Mammary epithelial cell (primary cell): ENCODE data around the gene RBM20.
"Not testable (repeated sequence)": the region's sequence is repeated elsewhere in the genome, so short reads cannot be mapped to it uniquely, and the experiment has no call there.

Source experiments
- EZH2 ChIP-seq: IDR thresholded peaks from 2 replicates; pipeline ENCODE4 v1.6.1; 2012; ENCODE audit warnings: low read length, inconsistent platforms, borderline replicate concordance
- TF ChIP-seq, protein P1 (sequence below), 2 donors: IDR thresholded peaks in 1 of 2; conservative IDR thresholded peaks in 1 of 2; 2 replicates each; pipeline ENCODE4 v1.5.1; 2011 to 2012; ENCODE audit warnings: inconsistent platforms in 2 of 2, low read length in 2 of 2, mild to moderate bottlenecking in 2 of 2, control low read depth in 1 of 2, low read depth in 1 of 2; ENCODE audit not compliant: insufficient read depth in 1 of 2; ENCODE audit errors: extremely low read depth in 1 of 2

GRCh38 chr10:110660289-110660688 lies 16.2 kb downstream of the RBM20 start:
- TF ChIP-seq, protein P1, sequence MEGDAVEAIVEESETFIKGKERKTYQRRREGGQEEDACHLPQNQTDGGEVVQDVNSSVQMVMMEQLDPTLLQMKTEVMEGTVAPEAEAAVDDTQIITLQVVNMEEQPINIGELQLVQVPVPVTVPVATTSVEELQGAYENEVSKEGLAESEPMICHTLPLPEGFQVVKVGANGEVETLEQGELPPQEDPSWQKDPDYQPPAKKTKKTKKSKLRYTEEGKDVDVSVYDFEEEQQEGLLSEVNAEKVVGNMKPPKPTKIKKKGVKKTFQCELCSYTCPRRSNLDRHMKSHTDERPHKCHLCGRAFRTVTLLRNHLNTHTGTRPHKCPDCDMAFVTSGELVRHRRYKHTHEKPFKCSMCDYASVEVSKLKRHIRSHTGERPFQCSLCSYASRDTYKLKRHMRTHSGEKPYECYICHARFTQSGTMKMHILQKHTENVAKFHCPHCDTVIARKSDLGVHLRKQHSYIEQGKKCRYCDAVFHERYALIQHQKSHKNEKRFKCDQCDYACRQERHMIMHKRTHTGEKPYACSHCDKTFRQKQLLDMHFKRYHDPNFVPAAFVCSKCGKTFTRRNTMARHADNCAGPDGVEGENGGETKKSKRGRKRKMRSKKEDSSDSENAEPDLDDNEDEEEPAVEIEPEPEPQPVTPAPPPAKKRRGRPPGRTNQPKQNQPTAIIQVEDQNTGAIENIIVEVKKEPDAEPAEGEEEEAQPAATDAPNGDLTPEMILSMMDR (conservative IDR thresholded peaks at IDR 0.05 in 1 of 2, IDR thresholded peaks at IDR 0.05 in 1 of 2; ENCODE audit: extremely low read depth in 1 of 2, insufficient read depth in 1 of 2, low read depth in 1 of 2, low read length in 2 of 2), result not testable (repeated sequence)
- not testable (repeated sequence) for TF ChIP-seq EZH2
